Neural cell (in vitro differentiated cells): ENCODE data around the gene GATA2. TPM values are rescaled to one million over a fixed set of nuclear protein-coding genes. Genes with fewer than 3 reads are reported as not detected.

ENCODE experiments used
- H2AFZ ChIP-seq: fragments of 200-600, 300-800 bp; sonication (generic), shearing (Covaris generic); 2 replicates; pipeline ENCODE4 v1.6.0; 2014; ENCODE audit warnings: low read depth, mild to moderate bottlenecking, antibody characterized with exemption, low read length, moderate library complexity
- H3F3A ChIP-seq: fragments of 200-600 bp; shearing (Covaris generic); 2 replicates; pipeline ENCODE4 v1.6.1; 2016; ENCODE audit warnings: mild to moderate bottlenecking, moderate library complexity, mixed read lengths, antibody characterized with exemption, low read length; ENCODE audit not compliant: insufficient read depth, poor library complexity, severe bottlenecking
- H3K27ac ChIP-seq: fragments of 200-600, 300-800 bp; sonication (generic), shearing (Covaris generic); 2 replicates; pipeline ENCODE4 v1.5.1; 2014; ENCODE audit warnings: mild to moderate bottlenecking, low read length, moderate library complexity
- H3K27me3 ChIP-seq: fragments of 300-800, 200-600 bp; sonication (generic), shearing (Covaris generic); 2 replicates; pipeline ENCODE4 v1.6.0; 2014; ENCODE audit warnings: mild to moderate bottlenecking, low read depth, low read length, moderate library complexity; ENCODE audit not compliant: insufficient read depth
- H3K36me3 ChIP-seq: fragments of 300-800, 200-600 bp; sonication (generic), shearing (Covaris generic); 2 replicates; pipeline ENCODE4 v1.5.1; 2014; ENCODE audit warnings: mild to moderate bottlenecking, antibody characterized with exemption, low read length, moderate library complexity; ENCODE audit not compliant: insufficient read depth
- H3K4me2 ChIP-seq: fragments of 300-800, 200-600 bp; sonication (generic), shearing (Covaris generic); 2 replicates; pipeline ENCODE4 v1.6.0; 2014; ENCODE audit warnings: mild to moderate bottlenecking, low read length
- H3K4me3 ChIP-seq: fragments of 300-800, 200-600 bp; sonication (generic), shearing (Covaris generic); 2 replicates; pipeline ENCODE4 v1.5.1; 2014; ENCODE audit warnings: mild to moderate bottlenecking, low read length, moderate library complexity
- H3K79me2 ChIP-seq: fragments of 200-600 bp; shearing (Covaris generic); replicated peaks from 2 replicates; pipeline ENCODE4 v1.6.0; 2014; ENCODE audit warnings: mild to moderate bottlenecking, low read length, moderate library complexity; ENCODE audit not compliant: insufficient read depth
- H3K9ac ChIP-seq: fragments of 300-800, 200-600 bp; sonication (generic), shearing (Covaris generic); 2 replicates; pipeline ENCODE4 v1.6.1; 2016; ENCODE audit warnings: mild to moderate bottlenecking, low read length, mixed read lengths
- H3K9me2 ChIP-seq: fragments of 200-600 bp; shearing (Covaris generic); 2 replicates; pipeline ENCODE4 v1.6.1; 2016; ENCODE audit warnings: mild to moderate bottlenecking, low read length, mixed read lengths; ENCODE audit not compliant: insufficient read depth
- H3K9me3 ChIP-seq: fragments of 200-600, 300-800 bp; sonication (generic), shearing (Covaris generic); 2 replicates; pipeline ENCODE4 v1.6.1; 2016; ENCODE audit warnings: mild to moderate bottlenecking, mixed run types, low read length, moderate library complexity, mixed read lengths
- H4K20me1 ChIP-seq: fragments of 200-600 bp; shearing (Covaris generic); 2 replicates; pipeline ENCODE4 v1.6.1; 2016; ENCODE audit warnings: mild to moderate bottlenecking, mixed run types; ENCODE audit not compliant: insufficient read depth
- CTCF ChIP-seq: fragments of 450-650 bp; IDR thresholded peaks from 2 replicates; pipeline ENCODE4 v1.5.1; 2014; ENCODE audit warnings: antibody characterized with exemption, mild to moderate bottlenecking, moderate library complexity; ENCODE audit not compliant: poor library complexity, severe bottlenecking
- EP300 ChIP-seq: fragments of 450-650 bp; conservative IDR thresholded peaks from 2 replicates; pipeline ENCODE4 v1.6.1; 2014; ENCODE audit warnings: antibody characterized with exemption, mild to moderate bottlenecking, moderate library complexity; ENCODE audit not compliant: poor library complexity, severe bottlenecking
- EZH2 ChIP-seq: fragments of 200-600, 300-800 bp; shearing (Covaris generic), sonication (generic); IDR thresholded peaks from 2 replicates; pipeline ENCODE4 v1.6.1; 2014; ENCODE audit warnings: antibody characterized with exemption, low read length, borderline replicate concordance, mild to moderate bottlenecking; ENCODE audit not compliant: insufficient read depth, poor library complexity, severe bottlenecking
- MXI1 ChIP-seq: fragments of 450-650 bp; conservative IDR thresholded peaks from 2 replicates; pipeline ENCODE4 v1.6.1; 2014; ENCODE audit warnings: antibody characterized with exemption, mild to moderate bottlenecking; ENCODE audit not compliant: poor library complexity, severe bottlenecking
- POLR2AphosphoS5 ChIP-seq: IDR thresholded peaks from 2 replicates; pipeline ENCODE4 v1.6.1; 2012
- RAD21 ChIP-seq: fragments of 450-650 bp; conservative IDR thresholded peaks from 2 replicates; pipeline ENCODE4 v1.6.1; 2014; ENCODE audit warnings: antibody characterized with exemption, mild to moderate bottlenecking, moderate library complexity
- REST ChIP-seq: IDR thresholded peaks from 2 replicates; pipeline ENCODE4 v1.6.1; 2012; ENCODE audit warnings: borderline replicate concordance
- SMC3 ChIP-seq: fragments of 450-650 bp; conservative IDR thresholded peaks from 2 replicates; pipeline ENCODE4 v1.6.1; 2014; ENCODE audit warnings: antibody characterized with exemption, mild to moderate bottlenecking, moderate library complexity; ENCODE audit not compliant: poor library complexity
- TAF1 ChIP-seq: IDR thresholded peaks from 2 replicates; pipeline ENCODE4 v1.6.1; 2012; ENCODE audit warnings: low read depth
- polyA plus RNA-seq: library from polyadenylated mRNA; depleted of rRNA; stranded (reverse); fragments of >200 nt; gene quantifications from 2 replicates; pipeline ENCODE4 v1.2.3, GENCODE V29; 2014

Gene GATA2
- polyA plus RNA-seq, 1 donor from 2014 or later = not detected

- H3K4me3 ChIP-seq = peak overlapping the region; percentile 51
- H3K79me2 ChIP-seq = no peaks in the 10 kb centered on the region
- H3K27me3 ChIP-seq = peaks cover 15% of the 10 kb centered on the region
- H3K4me2 ChIP-seq = no peak overlapping the region
- H3K9ac ChIP-seq = peak overlapping the region; percentile 42
- no peaks in the 10 kb centered on the region for H4K20me1 ChIP-seq
- TF ChIP-seq CTCF = no peak
- TF ChIP-seq EP300 = no peak
- TF ChIP-seq SMC3 = no peak
- TF ChIP-seq REST = no peak
- TF ChIP-seq MXI1 = no peak
- no peak for TF ChIP-seq POLR2AphosphoS5
- TF ChIP-seq RAD21 = no peak
- no peak for TF ChIP-seq TAF1
- no peak for TF ChIP-seq EZH2
- H3F3A ChIP-seq = no peaks in the 10 kb centered on the region
- H3K9me2 ChIP-seq = no peaks in the 10 kb centered on the region
- H2AFZ ChIP-seq = no peak overlapping the region
- no peaks in the 10 kb centered on the region for H3K36me3 ChIP-seq
- H3K27ac ChIP-seq = no peak overlapping the region
- H3K9me3 ChIP-seq = no peaks in the 10 kb centered on the region
Observed at GRCh38 chr3:128432971-128433836, 59.8 kb downstream of the GATA2 start.

- Histone ChIP-seq H3K27ac (no peak overlapping the region), H3K9ac (peak overlapping the region; percentile 42), H3K27me3 (peaks cover 15% of the 10 kb centered on the region), H4K20me1 (no peaks in the 10 kb centered on the region), H3K9me2 (no peaks in the 10 kb centered on the region), H3K4me2 (no peak overlapping the region), H3F3A (no peaks in the 10 kb centered on the region), H3K9me3 (no peaks in the 10 kb centered on the region), H3K36me3 (no peaks in the 10 kb centered on the region), H3K4me3 (peak overlapping the region; percentile 51), H3K79me2 (no peaks in the 10 kb centered on the region), H2AFZ (no peak overlapping the region)
- TF ChIP-seq MXI1 (no peak), EZH2 (no peak), RAD21 (no peak), POLR2AphosphoS5 (no peak), CTCF (no peak), REST (no peak)
Observed at GRCh38 chr3:128432301-128432970, 60.6 kb downstream of the GATA2 start.
